HG02970 (cell line): ENCODE results near the gene GCGR.

ENCODE experiments used
- ATAC-seq: cut with Tn5 transposase; IDR thresholded peaks from one replicate; pipeline ENCODE4 v1.9.1; 2021; ENCODE audit warnings: mild to moderate bottlenecking, moderate library complexity, moderate number of reproducible peaks; ENCODE audit not compliant: unreplicated experiment, low FRiP score

Gene GCGR

GRCh38 chr17:81845881-81846742 lies 42.2 kb downstream of the GCGR start:
- ATAC-seq, result no peak

DNA sequence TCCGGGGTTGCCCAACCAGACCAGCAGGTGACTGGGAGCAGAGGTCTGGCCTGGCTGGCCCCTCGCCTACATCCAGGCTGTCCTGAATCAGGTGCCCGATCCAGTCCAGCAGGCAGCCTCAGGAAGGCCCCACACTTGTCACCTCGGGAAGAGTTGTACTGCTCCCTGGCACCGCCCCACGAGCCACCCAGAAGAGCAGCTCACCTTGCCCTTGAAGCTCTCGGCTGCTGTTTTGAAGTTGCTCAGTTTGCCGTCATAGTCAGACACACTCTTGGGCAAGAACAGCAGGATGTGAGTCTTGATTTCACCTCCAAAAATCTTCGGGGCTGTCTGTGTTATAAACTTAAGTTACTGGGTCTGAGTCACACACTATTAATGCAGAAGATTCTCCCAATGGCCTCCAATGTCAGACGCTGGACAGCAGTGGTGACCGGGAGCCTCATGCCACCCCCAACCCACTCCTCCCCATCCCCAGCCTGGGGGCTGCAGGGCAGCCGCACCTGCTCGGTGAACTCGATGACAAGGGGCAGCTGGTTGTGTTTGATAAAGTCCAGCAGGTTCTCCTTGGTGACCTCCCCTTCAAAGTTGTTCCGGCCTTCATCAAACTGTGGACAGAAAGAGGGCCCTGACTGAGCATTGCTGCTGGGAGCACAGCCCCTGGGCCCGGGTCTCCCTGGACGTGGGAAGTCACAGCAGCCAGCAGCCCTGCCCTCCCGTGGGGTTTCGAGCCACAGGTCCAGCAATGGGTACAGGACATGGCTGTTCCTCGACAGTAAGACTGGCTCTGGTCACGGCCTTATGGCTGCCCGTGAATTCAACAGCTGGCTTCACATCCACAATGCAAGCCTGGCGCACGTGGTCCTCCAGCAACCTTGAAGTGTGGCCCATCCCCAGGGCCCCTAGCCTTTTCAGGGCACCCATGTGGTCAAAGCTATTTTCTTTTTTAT lies 43.1 kb downstream of the GCGR start:
- ATAC-seq, result no peak

GRCh38 chr17:81849457-81849856 lies 45.5 kb downstream of the GCGR start:
- ATAC-seq, result no peak

DNA sequence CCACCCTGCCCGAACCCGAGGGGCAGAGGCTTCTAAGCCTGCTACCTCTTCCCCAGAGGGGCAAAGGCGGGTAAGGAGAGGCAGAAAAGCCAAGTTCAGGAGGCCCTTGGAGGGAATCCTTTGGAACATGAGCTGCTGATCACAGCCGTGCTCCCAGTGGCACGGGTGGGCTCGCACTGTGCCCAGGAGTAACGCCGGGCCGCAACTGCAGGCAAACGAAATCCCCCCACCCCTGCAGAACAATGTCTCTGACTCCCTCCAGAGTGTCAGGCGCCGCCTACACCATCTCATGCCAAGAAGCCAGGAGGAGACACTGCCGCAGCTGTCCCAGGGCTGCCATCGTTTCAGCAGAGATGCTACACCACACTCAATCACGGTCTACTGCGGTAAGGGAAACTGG lies 47.5 kb downstream of the GCGR start:
- no peak for ATAC-seq

DNA sequence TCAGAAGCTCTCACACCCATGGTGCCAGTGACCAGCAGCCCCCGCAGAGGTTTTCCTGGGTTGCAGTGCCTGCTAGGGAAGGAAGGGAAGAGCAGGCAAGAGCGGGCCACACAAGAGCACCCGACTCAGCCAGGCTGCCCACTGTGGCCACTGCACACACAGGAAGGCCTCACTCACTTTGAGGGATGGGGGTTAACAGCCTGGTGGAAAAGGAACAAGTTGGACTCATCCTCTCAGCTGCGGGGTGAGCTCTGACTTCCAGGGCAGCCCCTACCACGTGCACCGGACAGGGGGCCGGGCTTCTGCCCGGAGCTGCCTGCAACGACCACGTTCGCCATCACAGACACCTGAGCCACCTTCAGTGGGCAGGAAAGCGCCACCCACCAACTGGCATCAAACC lies 48.3 kb downstream of the GCGR start:
- ATAC-seq, result no peak

DNA sequence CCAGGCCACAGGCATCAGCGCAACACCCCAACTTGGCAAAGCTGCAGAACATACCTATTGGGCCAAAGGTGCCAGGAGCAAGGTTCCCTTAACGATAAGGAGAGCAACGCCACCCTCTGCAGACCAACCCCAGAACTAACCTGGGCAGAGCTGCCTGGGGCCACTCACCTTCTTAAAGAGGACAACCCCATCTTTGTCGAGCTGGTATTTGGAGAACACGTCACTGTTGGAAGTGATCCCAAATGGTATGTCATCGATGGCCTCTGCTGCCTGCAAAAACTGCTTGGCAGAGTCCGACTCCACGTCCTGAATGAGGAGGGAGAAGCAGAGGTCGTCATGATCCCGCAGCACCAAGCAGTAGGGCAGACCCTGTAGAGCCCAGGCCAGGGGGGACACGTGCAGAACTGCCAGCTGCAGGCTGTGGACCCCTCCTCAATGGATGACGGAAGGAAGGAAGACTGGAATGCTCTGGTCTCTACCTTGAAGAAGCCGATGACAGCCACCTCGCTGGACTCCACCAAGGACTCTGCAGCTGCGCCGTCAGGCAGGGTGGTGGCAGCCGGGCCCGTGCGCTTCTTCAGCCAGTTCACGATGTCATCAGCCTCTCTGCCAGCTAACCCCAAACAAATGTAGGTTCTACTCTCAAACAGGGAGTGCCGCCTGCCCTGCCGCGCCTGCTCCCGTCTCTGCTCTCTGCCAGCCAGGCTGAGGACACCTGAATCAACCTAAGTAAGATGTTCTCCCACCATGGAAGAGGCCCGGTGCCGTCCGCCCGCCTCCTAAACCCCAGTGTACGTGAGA lies 51.2 kb downstream of the GCGR start:
- ATAC-seq, result no peak

- no peak for ATAC-seq
Measured at GRCh38 chr17:81858170-81858966, 54.4 kb downstream of the GCGR start.

GRCh38 chr17:81858967-81859905 lies 55.3 kb downstream of the GCGR start:
- ATAC-seq, result no peak

DNA sequence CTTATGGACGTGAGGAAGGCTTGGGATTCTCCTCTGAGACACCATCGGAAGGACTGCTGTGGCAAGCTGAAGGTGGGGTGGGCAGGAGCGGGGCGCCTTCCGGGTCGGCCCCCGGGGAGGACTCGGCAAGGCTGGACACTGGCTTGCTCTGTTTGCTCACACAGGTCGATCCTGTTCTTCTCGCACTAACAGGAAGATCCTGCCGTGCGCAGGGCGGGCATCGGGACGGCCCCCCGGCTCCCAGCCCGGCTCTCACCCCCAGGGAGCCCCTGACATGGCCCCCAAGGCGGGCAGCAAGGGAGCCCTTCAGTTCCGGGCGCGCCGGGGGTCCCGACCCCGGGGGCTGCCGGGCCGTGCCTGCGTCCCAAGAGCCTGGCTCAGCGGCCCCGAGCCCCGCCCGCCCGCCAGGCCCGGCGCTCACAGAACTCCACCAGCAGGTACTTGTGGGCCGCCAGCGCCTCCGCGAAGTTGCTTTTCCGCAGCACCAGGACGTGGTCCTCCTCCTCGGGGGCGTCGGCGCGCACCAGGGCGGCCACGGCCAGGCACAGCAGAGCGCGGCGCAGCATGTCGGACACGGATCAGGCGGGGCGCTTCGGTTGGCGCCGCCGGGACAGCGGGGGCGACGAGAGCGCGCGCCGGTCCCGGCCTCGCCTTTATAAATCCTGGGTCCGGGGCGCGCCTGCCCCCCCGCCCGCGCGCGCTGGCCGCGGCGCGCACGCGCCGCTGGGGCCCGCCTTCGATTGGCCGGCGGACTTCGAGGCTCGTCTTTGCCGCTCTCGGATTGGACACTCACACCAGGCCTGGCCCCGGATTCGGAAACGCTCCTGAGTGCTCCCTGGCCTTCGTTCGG lies 56.2 kb downstream of the GCGR start, which contains the start of gene P4HB:
TSS of gene P4HB (minus strand) at position 630 of the 850 bp plus-strand sequence. CDS start at position 566, 64 bp downstream.
- ATAC-seq, result peak; percentile 6

DNA sequence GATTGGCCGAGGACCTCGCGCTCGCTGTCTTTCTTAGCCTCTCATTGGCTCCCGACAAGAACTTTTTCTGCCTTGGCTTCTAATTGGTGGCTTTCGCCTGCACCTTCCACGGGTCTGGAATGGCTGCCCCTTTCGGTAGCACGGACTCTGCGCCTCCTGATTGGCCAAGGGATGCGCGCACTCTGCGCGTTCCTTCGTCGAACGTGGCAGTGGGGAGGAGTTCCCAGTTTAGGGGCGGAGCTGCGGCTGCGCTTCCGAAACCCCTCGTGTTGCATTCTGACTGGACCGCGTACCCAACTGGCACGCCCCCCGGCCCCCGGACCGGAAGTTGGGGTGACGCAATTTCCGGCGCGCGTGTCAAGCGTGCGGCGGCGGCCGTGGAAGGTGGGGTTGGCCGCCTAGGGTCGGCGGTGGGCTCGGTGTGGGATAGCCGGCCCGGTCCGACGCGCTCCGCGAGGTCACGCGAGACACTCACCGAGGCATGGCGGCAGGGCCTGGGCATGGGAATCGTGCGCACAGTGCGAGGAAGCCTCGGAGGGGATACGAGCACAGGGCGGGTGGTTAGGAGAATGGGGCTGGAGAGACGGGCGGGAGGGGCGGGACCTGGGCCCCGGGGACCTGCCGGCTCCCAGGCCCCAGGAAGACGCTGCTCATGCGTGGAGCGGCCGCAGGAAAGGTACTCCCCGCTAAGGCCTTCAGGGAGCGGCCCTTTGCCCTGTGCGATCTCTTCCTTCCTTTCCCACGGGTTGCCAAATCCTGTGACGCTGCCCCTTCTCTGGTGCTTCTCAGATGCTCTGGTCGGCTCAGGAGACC lies 57.0 kb downstream of the GCGR start:
- ATAC-seq, result peak; percentile 83

DNA sequence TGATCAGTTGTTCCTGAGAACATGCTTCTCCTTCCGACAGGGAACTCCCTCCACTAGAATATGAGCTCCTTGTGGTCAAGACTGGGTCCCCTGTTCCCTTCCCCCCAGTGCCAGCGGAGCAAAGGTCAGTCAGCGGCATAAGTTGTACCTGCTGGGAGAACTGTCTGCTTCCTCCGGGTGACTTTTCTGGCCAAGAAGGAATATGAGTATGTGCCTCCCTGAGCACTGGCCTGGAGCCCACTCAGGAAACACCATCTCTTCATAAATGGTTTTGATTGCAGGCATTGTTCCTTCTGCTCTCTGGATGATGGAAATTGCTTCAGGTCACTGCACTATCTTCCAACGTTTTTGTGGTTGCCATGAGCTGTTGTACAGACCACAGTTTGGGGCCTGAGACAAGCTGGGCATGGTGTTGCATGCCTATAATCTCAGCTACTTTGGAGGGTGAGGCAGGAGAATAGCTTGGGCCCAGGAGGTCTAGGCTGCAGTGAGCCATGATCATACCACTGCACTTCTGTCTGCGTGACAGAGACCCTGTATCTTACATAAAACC lies 59.2 kb downstream of the GCGR start:
- no peak for ATAC-seq
